OCI-LY1 (cell line): ENCODE measurements around the gene GRM7.

Experiments used
- EZH2 ChIP-seq: fragments of 200-600 bp; sonication (generic), shearing (Covaris generic); IDR thresholded peaks from 2 replicates; pipeline ENCODE4 v1.8.0; 2017; ENCODE audit warnings: borderline replicate concordance, mixed run types, mild to moderate bottlenecking, antibody characterized with exemption, low read length, moderate library complexity, mixed read lengths
- TF ChIP-seq, protein P1 (sequence below): fragments of 200-600 bp; sonication (generic), shearing (Covaris generic); IDR thresholded peaks from 2 replicates; pipeline ENCODE4 v1.5.1; 2017; ENCODE audit warnings: mild to moderate bottlenecking, antibody characterized with exemption, low read length, moderate library complexity, mixed read lengths

GRCh38 chr3:7545334-7545733 is 684.4 kb downstream of the GRM7 start:
- TF ChIP-seq, protein P1, sequence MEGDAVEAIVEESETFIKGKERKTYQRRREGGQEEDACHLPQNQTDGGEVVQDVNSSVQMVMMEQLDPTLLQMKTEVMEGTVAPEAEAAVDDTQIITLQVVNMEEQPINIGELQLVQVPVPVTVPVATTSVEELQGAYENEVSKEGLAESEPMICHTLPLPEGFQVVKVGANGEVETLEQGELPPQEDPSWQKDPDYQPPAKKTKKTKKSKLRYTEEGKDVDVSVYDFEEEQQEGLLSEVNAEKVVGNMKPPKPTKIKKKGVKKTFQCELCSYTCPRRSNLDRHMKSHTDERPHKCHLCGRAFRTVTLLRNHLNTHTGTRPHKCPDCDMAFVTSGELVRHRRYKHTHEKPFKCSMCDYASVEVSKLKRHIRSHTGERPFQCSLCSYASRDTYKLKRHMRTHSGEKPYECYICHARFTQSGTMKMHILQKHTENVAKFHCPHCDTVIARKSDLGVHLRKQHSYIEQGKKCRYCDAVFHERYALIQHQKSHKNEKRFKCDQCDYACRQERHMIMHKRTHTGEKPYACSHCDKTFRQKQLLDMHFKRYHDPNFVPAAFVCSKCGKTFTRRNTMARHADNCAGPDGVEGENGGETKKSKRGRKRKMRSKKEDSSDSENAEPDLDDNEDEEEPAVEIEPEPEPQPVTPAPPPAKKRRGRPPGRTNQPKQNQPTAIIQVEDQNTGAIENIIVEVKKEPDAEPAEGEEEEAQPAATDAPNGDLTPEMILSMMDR, result no peak
- no peak for TF ChIP-seq EZH2
